Osteocyte (in vitro differentiated cells): ENCODE data around the gene TCF21. TPM values are rescaled to one million over a fixed set of nuclear protein-coding genes. Genes with fewer than 3 reads are reported as not detected.

ENCODE experiments used
- DNase-seq: peaks from one replicate; pipeline ENCODE4 v3.0.0; 2021; ENCODE audit warnings: mixed read lengths; ENCODE audit not compliant: unreplicated experiment; ENCODE audit errors: extremely low spot score
- H3K27ac Mint-ChIP-seq: one replicate; pipeline ENCODE4 v1.8.0; 2021; ENCODE audit warnings: mild to moderate bottlenecking, mixed read lengths; ENCODE audit not compliant: unreplicated experiment
- H3K27me3 Mint-ChIP-seq: one replicate; pipeline ENCODE4 v1.8.0; 2021; ENCODE audit warnings: mixed read lengths; ENCODE audit not compliant: unreplicated experiment
- H3K36me3 Mint-ChIP-seq: one replicate; pipeline ENCODE4 v1.8.0; 2021; ENCODE audit warnings: mixed read lengths; ENCODE audit not compliant: unreplicated experiment
- H3K4me1 Mint-ChIP-seq: one replicate; pipeline ENCODE4 v1.8.0; 2021; ENCODE audit warnings: mixed read lengths; ENCODE audit not compliant: unreplicated experiment
- H3K4me3 Mint-ChIP-seq: one replicate; pipeline ENCODE4 v1.8.0; 2021; ENCODE audit warnings: mild to moderate bottlenecking, moderate library complexity, mixed read lengths; ENCODE audit not compliant: unreplicated experiment
- H3K9me3 Mint-ChIP-seq: one replicate; pipeline ENCODE4 v1.8.0; 2021; ENCODE audit warnings: mixed read lengths; ENCODE audit not compliant: unreplicated experiment
- CTCF ChIP-seq: fragments of 200-600 bp; sonication (generic); IDR thresholded peaks from 2 replicates; pipeline ENCODE4 v1.5.0; 2021; ENCODE audit warnings: antibody characterized with exemption, mild to moderate bottlenecking, moderate library complexity
- total RNA-seq: library from RNA; stranded (reverse); gene quantifications from 2 replicates; pipeline ENCODE4 v1.2.1, GENCODE V29; 2021

TCF21 gene
- total RNA-seq, 1 donor from 2014 or later: not detected

- Mint-ChIP-seq H3K9me3 (peaks cover 42% of the 10 kb centered on the region), H3K4me3 (no peak overlapping the region), H3K4me1 (no peaks in the 10 kb centered on the region), H3K27me3 (peaks cover 77% of the 10 kb centered on the region), H3K27ac (no peak overlapping the region), H3K36me3 (peaks cover 9% of the 10 kb centered on the region)
- TF ChIP-seq CTCF: no peak
- DNase-seq: no peak
Measured at GRCh38 chr6:133863228-133863627, 25.7 kb upstream of the TCF21 start.

- DNase-seq: no peak
- no peaks in the 10 kb centered on the region for H3K4me1 Mint-ChIP-seq
- no peak overlapping the region for H3K27ac Mint-ChIP-seq
- peaks cover 9% of the 10 kb centered on the region for H3K36me3 Mint-ChIP-seq
- H3K4me3 Mint-ChIP-seq: no peak overlapping the region
- TF ChIP-seq CTCF: no peak
- H3K27me3 Mint-ChIP-seq: peaks cover 80% of the 10 kb centered on the region
- H3K9me3 Mint-ChIP-seq: peaks cover 40% of the 10 kb centered on the region
Measured at GRCh38 chr6:133865680-133866079, 23.2 kb upstream of the TCF21 start.

GRCh38 chr6:133871131-133871530 lies 17.8 kb upstream of the TCF21 start:
- Mint-ChIP-seq H3K36me3 (no peaks in the 10 kb centered on the region), H3K9me3 (peaks cover 5% of the 10 kb centered on the region), H3K27ac (no peak overlapping the region), H3K4me3 (no peak overlapping the region), H3K4me1 (no peaks in the 10 kb centered on the region), H3K27me3 (peaks cover 72% of the 10 kb centered on the region)
- DNase-seq: no peak
- TF ChIP-seq CTCF: no peak

GRCh38 chr6:133873538-133873937 lies 15.4 kb upstream of the TCF21 start:
- Mint-ChIP-seq H3K27ac (no peak overlapping the region), H3K27me3 (peaks cover 78% of the 10 kb centered on the region), H3K9me3 (peaks cover 5% of the 10 kb centered on the region), H3K4me3 (no peak overlapping the region), H3K36me3 (no peaks in the 10 kb centered on the region), H3K4me1 (no peaks in the 10 kb centered on the region)
- DNase-seq: no peak
- no peak for TF ChIP-seq CTCF

GRCh38 chr6:133877116-133877515 lies 11.8 kb upstream of the TCF21 start:
- Mint-ChIP-seq H3K27ac (no peak overlapping the region), H3K9me3 (no peaks in the 10 kb centered on the region), H3K36me3 (no peaks in the 10 kb centered on the region), H3K27me3 (peaks cover 85% of the 10 kb centered on the region), H3K4me1 (no peaks in the 10 kb centered on the region), H3K4me3 (no peak overlapping the region)
- TF ChIP-seq CTCF: no peak
- DNase-seq: no peak
